HepG2 (cell line): Measurements from ENCODE around the gene TAPBP. TPM values are rescaled to one million over a fixed set of nuclear protein-coding genes. Genes with fewer than 3 reads are reported as not detected.

Source experiments
- CREBL2 ChIP-seq: sonication (generic); formaldehyde crosslinking; IDR thresholded peaks from 2 replicates; pipeline ENCODE4 v1.8.1; 2023; ENCODE audit warnings: missing genetic modification reagents, mild to moderate bottlenecking, borderline replicate concordance
- CSRNP1 ChIP-seq: sonication (generic); formaldehyde crosslinking; IDR thresholded peaks from 2 replicates; pipeline ENCODE4 v1.8.1; 2023; ENCODE audit warnings: mild to moderate bottlenecking, missing genetic modification reagents
- ELK4 ChIP-seq: sonication (generic); formaldehyde crosslinking; IDR thresholded peaks from 2 replicates; pipeline ENCODE4 v1.9.0; 2021; ENCODE audit warnings: missing genetic modification reagents, borderline replicate concordance
- FOXP1 ChIP-seq, 2 experiments: fragments of 450-650 bp in 1 of 2; IDR thresholded peaks; 2 replicates each; pipeline ENCODE4 v1.6.1; 2017 to 2018; ENCODE audit warnings: antibody characterized with exemption in 1 of 2
- GPBP1L1 ChIP-seq: sonication (generic); formaldehyde crosslinking; IDR thresholded peaks from 2 replicates; pipeline ENCODE4 v1.5.0; 2020; ENCODE audit warnings: mild to moderate bottlenecking, missing genetic modification reagents
- HNF4A ChIP-seq: sonication (generic); formaldehyde crosslinking; IDR thresholded peaks from 2 replicates; pipeline ENCODE4 v1.4.0; 2020; ENCODE audit warnings: missing genetic modification reagents
- NPAS2 ChIP-seq: sonication (generic); formaldehyde crosslinking; IDR thresholded peaks from 2 replicates; pipeline ENCODE4 v1.8.0; 2022; ENCODE audit warnings: mild to moderate bottlenecking, missing genetic modification reagents, borderline replicate concordance
- PPARG ChIP-seq: conservative IDR thresholded peaks from 2 replicates; pipeline ENCODE4 v1.6.1; 2016; ENCODE audit warnings: missing biosample characterization, missing genetic modification reagents
- SIX1 ChIP-seq: sonication (generic); formaldehyde crosslinking; IDR thresholded peaks from 2 replicates; pipeline ENCODE4 v1.4.0; 2020; ENCODE audit warnings: missing genetic modification reagents, borderline replicate concordance
- TCF7 ChIP-seq: sonication (generic); IDR thresholded peaks from 2 replicates; pipeline ENCODE4 v1.6.1; 2016; ENCODE audit warnings: antibody characterized with exemption, low read depth
- UBTF ChIP-seq: sonication (generic); formaldehyde crosslinking; IDR thresholded peaks from 2 replicates; pipeline ENCODE4 v1.4.0; 2020; ENCODE audit warnings: mild to moderate bottlenecking, missing genetic modification reagents
- ZBTB25 ChIP-seq: IDR thresholded peaks from 2 replicates; pipeline ENCODE4 v1.6.1; 2018; ENCODE audit warnings: missing genetic modification reagents
- ZMAT3 ChIP-seq: sonication (generic); formaldehyde crosslinking; conservative IDR thresholded peaks from 2 replicates; pipeline ENCODE4 v1.7.0; 2021; ENCODE audit warnings: missing genetic modification reagents
- ZNF12 ChIP-seq: sonication (generic); formaldehyde crosslinking; IDR thresholded peaks from 2 replicates; pipeline ENCODE4 v1.5.0; 2020; ENCODE audit warnings: missing genetic modification reagents
- ZNF264 ChIP-seq: sonication (generic); formaldehyde crosslinking; IDR thresholded peaks from 2 replicates; pipeline ENCODE4 v1.4.0; 2020; ENCODE audit warnings: missing genetic modification reagents
- ZNF296 ChIP-seq: sonication (generic); formaldehyde crosslinking; conservative IDR thresholded peaks from 2 replicates; pipeline ENCODE4 v1.5.0; 2020; ENCODE audit warnings: mild to moderate bottlenecking, missing genetic modification reagents
- ZNF382 ChIP-seq: sonication (generic); formaldehyde crosslinking; IDR thresholded peaks from 2 replicates; pipeline ENCODE4 v1.5.0; 2020; ENCODE audit warnings: missing genetic modification reagents, mild to moderate bottlenecking, borderline replicate concordance
- ZNF552 ChIP-seq: sonication (generic); formaldehyde crosslinking; IDR thresholded peaks from 2 replicates; pipeline ENCODE4 v1.9.0; 2022; ENCODE audit warnings: missing genetic modification reagents, mild to moderate bottlenecking, borderline replicate concordance
- ZNF776 ChIP-seq: sonication (generic); formaldehyde crosslinking; IDR thresholded peaks from 2 replicates; pipeline ENCODE4 v1.4.0; 2020; ENCODE audit warnings: mild to moderate bottlenecking, missing genetic modification reagents
- ZNF816 ChIP-seq: sonication (generic); formaldehyde crosslinking; IDR thresholded peaks from 2 replicates; pipeline ENCODE4 v1.8.0; 2022; ENCODE audit warnings: missing genetic modification reagents, mild to moderate bottlenecking, borderline replicate concordance
- ZNF850 ChIP-seq: sonication (generic); formaldehyde crosslinking; conservative IDR thresholded peaks from 2 replicates; pipeline ENCODE4 v1.9.0; 2021; ENCODE audit warnings: mild to moderate bottlenecking, missing genetic modification reagents
- ZSCAN9 ChIP-seq: IDR thresholded peaks from 2 replicates; pipeline ENCODE4 v1.6.1; 2016; ENCODE audit warnings: borderline replicate concordance
- polyA plus RNA-seq, 8 experiments: library from polyadenylated mRNA; depleted of rRNA in 3 of 8; stranded (reverse) in 7 of 8; unstranded in 1 of 8; fragments of >200 nt; fragmentation: Illumina TruSeq in 4 of 8; extraction: Trizol in 4 of 8; gene quantifications; 2 replicates each; pipeline versions ENCODE4 v1.2.1 to v1.2.3, GENCODE V29; 2011 to 2016; ENCODE audit warnings: low read depth in 4 of 8, missing spikeins in 1 of 8, mixed read lengths in 1 of 8; ENCODE audit not compliant: insufficient read depth in 1 of 8
- total RNA-seq, 5 experiments: library from RNA; depleted of rRNA; stranded (reverse); fragments of >200 nt; fragmentation: Illumina TruSeq; extraction: Trizol; gene quantifications; 2 replicates each; pipeline ENCODE4 v1.2.3, GENCODE V29; 2016; ENCODE audit warnings: low read depth in 1 of 5

The TAPBP gene
- total and polyA plus RNA-seq, 2 of the 13 experiments (the other 11 are each of a cell fraction or from before 2014, with no cell fraction given) = 27.4 to 32.3 TPM

GRCh38 chr6:33288921-33289783, 24.7 kb downstream of the TAPBP start, which contains the start of the genes PFDN6 and WDR46 (continued):
- TF ChIP-seq ZNF850 (CRISPR knock-in tag) = no peak
- TF ChIP-seq ZNF382 (CRISPR knock-in tag) = no peak
- TF ChIP-seq CSRNP1 = no peak; the same call in 1 of the 2 replicates
- TF ChIP-seq ZNF296 = no peak
- TF ChIP-seq HNF4A (CRISPR knock-in tag) = no peak
- TF ChIP-seq UBTF (CRISPR knock-in tag) = no peak
- TF ChIP-seq NPAS2 (CRISPR knock-in tag) = no peak
- TF ChIP-seq FOXP1 (IDR thresholded peaks at IDR 0.05) = no peak
- peak; percentile 52; the same call in 1 of the 2 replicates for TF ChIP-seq FOXP1 (CRISPR knock-in tag; IDR thresholded peaks at IDR 0.05)
- no peak for TF ChIP-seq ZMAT3 (CRISPR knock-in tag)
- TF ChIP-seq ZNF552 = no peak
- no peak for TF ChIP-seq ZSCAN9 (CRISPR knock-in tag)
- no peak for TF ChIP-seq SIX1
- TF ChIP-seq PPARG (CRISPR knock-in tag) = no peak
- TF ChIP-seq ZNF816 (CRISPR knock-in tag) = no peak; the same call in 1 of the 2 replicates
- no peak for TF ChIP-seq ZNF776
- no peak for TF ChIP-seq GPBP1L1 (CRISPR knock-in tag)
- no peak for TF ChIP-seq ZNF264
- no peak for TF ChIP-seq TCF7
- TF ChIP-seq CREBL2 (CRISPR knock-in tag) = peak; percentile 5; the same call in 1 of the 2 replicates
- no peak for TF ChIP-seq ZNF12 (CRISPR knock-in tag)
- TF ChIP-seq ZBTB25 = peak; percentile 30; the same call in 1 of the 2 replicates
- no peak for TF ChIP-seq ELK4
